B cell (primary cell): ENCODE measurements around the gene BCL2. TPM values are rescaled to one million over a fixed set of nuclear protein-coding genes. Genes with fewer than 3 reads are reported as not detected.

Experiments
- ATAC-seq: fragments of 200-7000 bp; cut with Tn5 transposase; one replicate; pipeline ENCODE4 v1.10.0; 2021; ENCODE audit warnings: low read depth, mild to moderate bottlenecking, moderate number of reproducible peaks, moderate library complexity
- CTCF ChIA-PET: fragments of 350-600 bp; sonication (Branson Sonifier 250); formaldehyde crosslinking; loops from one replicate; lab custom pipeline; 2021; ENCODE audit warnings: antibody characterized with exemption, inconsistent platforms; lab: Charles Lee
- POLR2A ChIA-PET: fragments of 350-600 bp; sonication (Branson Sonifier 250); formaldehyde crosslinking; loops from one replicate; lab custom pipeline; 2021; ENCODE audit warnings: antibody characterized with exemption; lab: Charles Lee
- DNase-seq: peaks from one replicate; pipeline ENCODE4 v3.0.0; 2013
- H2AFZ ChIP-seq: 2 replicates; pipeline ENCODE4 v1.6.1; 2012; ENCODE audit warnings: mild to moderate bottlenecking, low read depth, low read length; ENCODE audit not compliant: insufficient read depth, poor library complexity, severe bottlenecking
- H3K27ac ChIP-seq, 2 donors: 1 replicate in 1 of 2; 2 replicates in 1 of 2; pipeline ENCODE4 v1.5.1; 2012 to 2013; ENCODE audit warnings: low read length in 2 of 2, mild to moderate bottlenecking in 2 of 2, moderate library complexity in 1 of 2
- H3K27me3 ChIP-seq, 4 experiments: fragments of 200-600 bp in 1 of 4; sonication (generic) in 1 of 4; replicated peaks in 1 of 4; 1 replicate in 2 of 4; 2 replicates in 2 of 4; pipeline versions ENCODE4 v1.6.1 to v1.7.0; 2013 to 2016; ENCODE audit warnings: low read length in 3 of 4, mild to moderate bottlenecking in 2 of 4, mixed read lengths in 1 of 4, moderate library complexity in 1 of 4; ENCODE audit not compliant: insufficient read depth in 4 of 4, control insufficient read depth in 3 of 4; ENCODE audit errors: control extremely low read depth in 1 of 4
- H3K36me3 ChIP-seq, 2 experiments: replicated peaks in 1 of 2; 1 replicate in 1 of 2; 2 replicates in 1 of 2; pipeline versions ENCODE4 v1.6.1 to v1.7.1; 2013; ENCODE audit warnings: low read length in 1 of 2; ENCODE audit not compliant: insufficient read depth in 2 of 2, control insufficient read depth in 1 of 2; ENCODE audit errors: control extremely low read depth in 1 of 2, extremely low read depth in 1 of 2
- H3K4me1 ChIP-seq, 2 donors: fragments of 200-600 bp in 1 of 2; sonication (generic) in 1 of 2; 1 replicate in 1 of 2; 2 replicates in 1 of 2; pipeline versions ENCODE4 v1.5.1 to v1.6.1; 2013 to 2017; ENCODE audit warnings: low read length in 2 of 2; ENCODE audit not compliant: control insufficient read depth in 2 of 2, insufficient read depth in 2 of 2
- H3K4me2 ChIP-seq: replicated peaks from 2 replicates; pipeline ENCODE3; 2012; ENCODE audit warnings: mild to moderate bottlenecking, low read depth, low read length; ENCODE audit not compliant: poor library complexity, severe bottlenecking
- H3K4me3 ChIP-seq, 5 experiments: fragments of 200-600 bp in 1 of 5; sonication (generic) in 1 of 5; 1 replicate in 3 of 5; 2 replicates in 2 of 5; pipeline versions ENCODE4 v1.5.1 to v1.7.0; 2011 to 2016; ENCODE audit warnings: low read length in 4 of 5, mild to moderate bottlenecking in 4 of 5, low read depth in 2 of 5, control low read depth in 1 of 5, moderate library complexity in 1 of 5; ENCODE audit not compliant: insufficient read depth in 1 of 5; ENCODE audit errors: control extremely low read depth in 1 of 5, extremely low read depth in 1 of 5
- H3K79me2 ChIP-seq: fragments of 200-600 bp; sonication (generic); one replicate; pipeline ENCODE4 v1.6.0; 2016; ENCODE audit warnings: low read length; ENCODE audit not compliant: control insufficient read depth, insufficient read depth
- H3K9ac ChIP-seq: fragments of 200-600 bp; sonication (generic); 2 replicates; pipeline ENCODE4 v1.6.1; 2017; ENCODE audit warnings: mild to moderate bottlenecking, low read length, moderate library complexity
- H3K9me3 ChIP-seq, 3 donors: one replicate each; pipeline versions ENCODE4 v1.6.1 to v1.7.1; 2013; ENCODE audit warnings: low read length in 2 of 3; ENCODE audit not compliant: control insufficient read depth in 2 of 3, insufficient read depth in 1 of 3; ENCODE audit errors: control extremely low read depth in 1 of 3
- H4K20me1 ChIP-seq: 2 replicates; pipeline ENCODE4 v1.6.0; 2012; ENCODE audit warnings: mild to moderate bottlenecking, low read length; ENCODE audit not compliant: insufficient read depth, control insufficient read depth, poor library complexity, severe bottlenecking
- H3K27ac Mint-ChIP-seq: one replicate; pipeline ENCODE4 v1.8.0; 2021; ENCODE audit warnings: mixed read lengths
- H3K27me3 Mint-ChIP-seq: one replicate; pipeline ENCODE4 v1.8.0; 2021; ENCODE audit warnings: mixed read lengths
- H3K4me1 Mint-ChIP-seq: one replicate; pipeline ENCODE4 v1.8.0; 2021; ENCODE audit warnings: mixed read lengths
- H3K4me3 Mint-ChIP-seq: one replicate; pipeline ENCODE4 v1.8.0; 2021; ENCODE audit warnings: mixed read lengths
- H3K9me3 Mint-ChIP-seq: one replicate; pipeline ENCODE4 v1.8.0; 2022; ENCODE audit warnings: mixed read lengths; ENCODE audit not compliant: insufficient read depth
- CTCF ChIP-seq: fragments of 200-600 bp; IDR thresholded peaks from one replicate; pipeline ENCODE4 v1.8.0; 2022; ENCODE audit warnings: antibody characterized with exemption, mild to moderate bottlenecking
- EZH2 ChIP-seq: IDR thresholded peaks from 2 replicates; pipeline ENCODE4 v1.6.1; 2012; ENCODE audit warnings: borderline replicate concordance, low read depth, mild to moderate bottlenecking, moderate library complexity, low read length; ENCODE audit not compliant: insufficient read depth, poor library complexity, severe bottlenecking
- WGBS: methylation state at CpG from one replicate; pipeline ENCODE4 v1.1.5; 2013; ENCODE audit warnings: missing lambda C conversion rate; ENCODE audit not compliant: insufficient coverage; 5-methylcytosine and 5-hydroxymethylcytosine counted together
- intact Hi-C: fragments of 100-400 bp; cut with micrococcal nuclease; formaldehyde crosslinking; loops from one replicate; pipeline ENCODE4 v1.10.0; 2022
- polyA plus RNA-seq: library from polyadenylated mRNA; depleted of rRNA; stranded (reverse); fragments of >200 nt; gene quantifications from 2 replicates; pipeline ENCODE4 v1.2.3, GENCODE V29; 2012
- total RNA-seq, 2 donors: library from RNA; stranded (reverse); fragments of 120-200 nt in 1 of 2; gene quantifications; 1 replicate in 1 of 2; 2 replicates in 1 of 2; pipeline versions ENCODE4 v1.2.3 to v1.2.4, GENCODE V29; 2013 to 2022

Gene BCL2
- total and polyA plus RNA-seq, 2 donors (not counting 1 experiment from before 2014, with no cell fraction given), result 27.6 to 144 TPM

GRCh38 chr18:63126134-63127069, 193.2 kb downstream of the BCL2 start:
- H3K36me3 ChIP-seq, result peaks cover 0 to 27% of the 10 kb centered on the region in 2 experiments
- Mint-ChIP-seq H3K4me1 (peaks cover 6% of the 10 kb centered on the region), H3K27me3 (no peaks in the 10 kb centered on the region), H3K4me3 (no peak overlapping the region), H3K27ac (no peak overlapping the region), H3K9me3 (no peaks in the 10 kb centered on the region)
- no peaks in the 10 kb centered on the region for H3K27me3 ChIP-seq
- H3K27ac ChIP-seq, result no peak overlapping the region
- peaks cover 30% of the 10 kb centered on the region for H3K79me2 ChIP-seq
- 71% methylated on average over 7 of the region's 12 CpGs for WGBS
- H3K9me3 ChIP-seq, result no peaks in the 10 kb centered on the region
- POLR2A ChIA-PET, result no interaction called here
- no peak overlapping the region for H3K4me3 ChIP-seq
- H3K9ac ChIP-seq, result no peak overlapping the region
- peaks cover 2 to 5% of the 10 kb centered on the region in 2 donors for H3K4me1 ChIP-seq
- CTCF ChIA-PET, result interaction anchor here (1.5 to 2.5 kb wide), 2 partner anchors 28 to 192 kb away, joined by 5 to 7 read pairs; no protein-coding TSS in a partner anchor
- H4K20me1 ChIP-seq, result peaks cover 8% of the 10 kb centered on the region
- no peak overlapping the region for H3K4me2 ChIP-seq
- intact Hi-C loops, result no loop called here
- H2AFZ ChIP-seq, result no peak overlapping the region
- TF ChIP-seq EZH2, result no peak
- no peak for TF ChIP-seq CTCF
- ATAC-seq (no peak), DNase-seq (no peak)

DNA sequence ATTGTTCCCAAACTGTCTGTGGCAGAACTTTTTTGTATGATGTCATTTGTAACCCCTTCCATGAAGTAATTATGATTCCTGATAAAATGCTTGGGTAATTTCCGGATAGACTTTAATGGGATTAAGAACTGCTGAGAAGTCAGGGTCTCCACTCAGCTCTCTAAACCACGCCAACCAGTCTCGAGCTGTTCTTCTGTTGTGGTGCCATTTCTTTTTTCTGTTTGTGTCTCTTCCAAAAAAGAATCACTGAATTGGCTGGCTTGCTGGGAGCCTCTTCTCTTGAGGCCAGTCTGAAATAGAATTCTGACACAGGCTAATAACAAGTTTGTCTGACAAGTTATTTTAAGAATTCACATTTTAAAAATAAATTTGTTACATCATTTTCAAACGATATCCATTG, 198.9 kb downstream of the BCL2 start:
- Mint-ChIP-seq H3K9me3 (no peaks in the 10 kb centered on the region), H3K4me3 (no peak overlapping the region), H3K4me1 (no peaks in the 10 kb centered on the region), H3K27me3 (peaks cover 7% of the 10 kb centered on the region), H3K27ac (no peak overlapping the region)
- H2AFZ ChIP-seq, result no peak overlapping the region
- H3K9me3 ChIP-seq, result no peaks in the 10 kb centered on the region
- no peak overlapping the region for H3K27ac ChIP-seq
- intact Hi-C loops, result no loop called here
- no peak for ATAC-seq
- no peaks in the 10 kb centered on the region for H4K20me1 ChIP-seq
- H3K27me3 ChIP-seq, result no peaks in the 10 kb centered on the region
- H3K4me3 ChIP-seq, result no peak overlapping the region
- ChIA-PET CTCF (interaction anchor here (0.8 to 5.8 kb wide), 8 partner anchors 35 to 207 kb away, joined by 3 to 27 read pairs (median 5); no protein-coding TSS in a partner anchor), POLR2A (no interaction called here)
- TF ChIP-seq EZH2 (no peak), CTCF (no peak)
- H3K79me2 ChIP-seq, result no peaks in the 10 kb centered on the region
- no peak overlapping the region for H3K9ac ChIP-seq
- DNase-seq, result no peak
- H3K4me1 ChIP-seq, result no peaks in the 10 kb centered on the region
- peaks cover 0 to 6% of the 10 kb centered on the region in 2 experiments for H3K36me3 ChIP-seq
- no peak overlapping the region for H3K4me2 ChIP-seq
- WGBS, result 94% methylated on average over 2 of the region's 4 CpGs
